AG09319 (cell line): ENCODE data around the gene GYPA.
"Not testable (repeated sequence)": the region's sequence is repeated elsewhere in the genome, so short reads cannot be mapped to it uniquely, and the experiment has no call there.

ENCODE experiments used
- DNase-seq: peaks from one replicate; pipeline ENCODE4 v3.0.0-alpha.2; 2010; ENCODE audit warnings: low read depth; ENCODE audit errors: extremely low read depth
- TF ChIP-seq, protein P1 (sequence below): IDR thresholded peaks from 2 replicates; pipeline ENCODE4 v1.5.1; 2011; ENCODE audit warnings: low read depth, mild to moderate bottlenecking, inconsistent platforms, low read length, moderate library complexity

Gene GYPA

DNA sequence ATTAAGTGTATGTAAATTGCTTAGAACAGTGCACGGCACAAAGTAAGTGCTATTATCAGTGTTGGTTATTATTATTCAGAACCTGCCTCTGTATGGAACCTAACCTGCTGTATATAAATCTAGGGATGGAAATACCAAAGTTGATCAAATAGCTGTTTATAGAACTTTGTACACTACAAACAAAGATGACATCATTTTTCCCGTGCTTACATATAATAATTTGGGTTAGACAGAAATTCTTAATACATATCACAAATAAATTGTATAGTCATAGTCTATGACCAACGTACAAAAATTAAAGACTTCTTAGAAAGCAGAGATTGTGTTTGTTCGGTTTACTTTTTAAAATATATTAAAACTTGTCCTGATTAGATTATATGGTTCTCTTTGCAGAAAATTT is 4.3 kb downstream of the GYPA start:
- DNase-seq, result not testable (repeated sequence)

DNA sequence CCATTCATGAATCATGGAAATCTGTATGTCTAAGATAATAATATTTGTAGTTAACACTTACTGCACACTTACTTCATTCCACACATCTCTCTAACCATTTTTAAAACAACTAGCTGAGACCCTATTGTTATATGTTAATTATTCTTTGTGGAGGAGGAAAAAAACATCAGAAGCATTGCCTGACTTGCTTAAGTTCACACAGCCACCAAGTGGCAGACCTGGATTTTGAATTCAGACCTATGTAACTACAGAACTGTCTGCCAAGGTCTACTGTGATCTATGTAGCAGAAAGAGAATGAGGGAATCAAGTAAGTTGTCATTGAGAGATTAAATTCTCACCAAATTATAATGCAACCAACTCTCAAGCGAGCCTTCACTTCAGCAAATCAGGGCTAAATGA is 10.4 kb downstream of the GYPA start:
- DNase-seq, result not testable (repeated sequence)

- DNase-seq, result not testable (repeated sequence)
Observed at GRCh38 chr4:144129336-144129875, 11.1 kb downstream of the GYPA start.

- not testable (repeated sequence) for DNase-seq
Observed at GRCh38 chr4:144128709-144129320, 11.7 kb downstream of the GYPA start.

DNA sequence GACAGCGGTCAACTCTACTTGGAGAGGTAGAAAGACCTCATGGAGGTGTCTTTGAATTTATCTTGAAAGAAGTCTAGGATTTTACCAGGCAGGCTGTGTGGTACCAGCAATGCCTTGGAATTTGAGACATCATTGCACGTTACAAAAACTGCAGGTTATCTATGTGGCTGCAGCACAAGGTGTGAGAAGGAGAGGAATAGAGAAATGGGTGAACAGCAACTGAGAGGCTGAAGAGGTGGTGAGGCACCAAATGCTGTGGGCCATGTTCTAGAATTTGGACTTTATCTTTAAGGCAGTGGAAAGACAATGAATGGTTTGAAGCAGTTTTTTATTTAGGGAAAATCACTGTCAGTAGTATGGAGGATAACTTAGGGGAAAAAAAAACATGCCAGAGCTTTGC is 15.4 kb downstream of the GYPA start:
- not testable (repeated sequence) for DNase-seq

GRCh38 chr4:144123982-144124635 is 16.4 kb downstream of the GYPA start:
- not testable (repeated sequence) for DNase-seq
- TF ChIP-seq, protein P1, sequence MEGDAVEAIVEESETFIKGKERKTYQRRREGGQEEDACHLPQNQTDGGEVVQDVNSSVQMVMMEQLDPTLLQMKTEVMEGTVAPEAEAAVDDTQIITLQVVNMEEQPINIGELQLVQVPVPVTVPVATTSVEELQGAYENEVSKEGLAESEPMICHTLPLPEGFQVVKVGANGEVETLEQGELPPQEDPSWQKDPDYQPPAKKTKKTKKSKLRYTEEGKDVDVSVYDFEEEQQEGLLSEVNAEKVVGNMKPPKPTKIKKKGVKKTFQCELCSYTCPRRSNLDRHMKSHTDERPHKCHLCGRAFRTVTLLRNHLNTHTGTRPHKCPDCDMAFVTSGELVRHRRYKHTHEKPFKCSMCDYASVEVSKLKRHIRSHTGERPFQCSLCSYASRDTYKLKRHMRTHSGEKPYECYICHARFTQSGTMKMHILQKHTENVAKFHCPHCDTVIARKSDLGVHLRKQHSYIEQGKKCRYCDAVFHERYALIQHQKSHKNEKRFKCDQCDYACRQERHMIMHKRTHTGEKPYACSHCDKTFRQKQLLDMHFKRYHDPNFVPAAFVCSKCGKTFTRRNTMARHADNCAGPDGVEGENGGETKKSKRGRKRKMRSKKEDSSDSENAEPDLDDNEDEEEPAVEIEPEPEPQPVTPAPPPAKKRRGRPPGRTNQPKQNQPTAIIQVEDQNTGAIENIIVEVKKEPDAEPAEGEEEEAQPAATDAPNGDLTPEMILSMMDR, result peak; percentile 9

- DNase-seq, result not testable (repeated sequence)
Observed at GRCh38 chr4:144123269-144123668, 17.2 kb downstream of the GYPA start.

DNA sequence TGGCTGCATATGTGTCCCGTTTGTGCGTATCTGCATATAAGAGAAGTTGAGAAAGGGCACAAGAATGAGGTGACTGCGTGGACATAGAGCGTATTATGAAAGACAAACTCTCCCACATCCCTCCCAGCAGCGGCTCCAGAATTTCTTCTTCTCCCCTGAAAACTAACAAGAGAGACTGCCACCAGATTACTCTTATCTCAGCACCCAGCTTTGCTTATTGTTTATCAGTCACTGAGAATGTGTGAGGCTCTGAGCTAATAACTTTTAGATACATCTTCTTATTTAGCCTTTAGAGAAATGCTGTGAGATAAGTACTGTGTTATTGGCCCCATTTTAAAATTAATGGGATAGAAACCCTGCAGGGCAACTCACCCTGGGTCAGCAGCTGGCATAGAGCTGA is 20.8 kb downstream of the GYPA start:
- DNase-seq, result not testable (repeated sequence)

DNA sequence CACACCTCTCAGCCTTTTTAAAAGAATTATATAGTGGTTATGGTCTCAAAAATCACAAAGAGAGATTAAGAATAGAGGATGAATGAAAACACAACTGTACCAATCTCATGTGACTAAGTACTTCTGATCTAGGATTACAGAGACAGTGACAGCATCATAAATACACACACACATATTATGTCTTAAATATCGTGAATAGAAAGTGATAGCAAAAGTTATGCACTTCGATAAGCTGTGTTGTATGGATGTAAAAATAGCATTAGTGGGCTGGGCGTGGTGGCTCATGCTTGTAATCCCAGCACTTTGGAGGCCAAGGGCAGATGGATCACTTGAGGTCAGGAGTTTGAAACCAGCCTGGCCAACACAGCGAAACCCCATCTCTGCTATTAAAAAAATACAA is 25.0 kb downstream of the GYPA start:
- TF ChIP-seq, protein P1, result no peak
- DNase-seq, result no peak

DNA sequence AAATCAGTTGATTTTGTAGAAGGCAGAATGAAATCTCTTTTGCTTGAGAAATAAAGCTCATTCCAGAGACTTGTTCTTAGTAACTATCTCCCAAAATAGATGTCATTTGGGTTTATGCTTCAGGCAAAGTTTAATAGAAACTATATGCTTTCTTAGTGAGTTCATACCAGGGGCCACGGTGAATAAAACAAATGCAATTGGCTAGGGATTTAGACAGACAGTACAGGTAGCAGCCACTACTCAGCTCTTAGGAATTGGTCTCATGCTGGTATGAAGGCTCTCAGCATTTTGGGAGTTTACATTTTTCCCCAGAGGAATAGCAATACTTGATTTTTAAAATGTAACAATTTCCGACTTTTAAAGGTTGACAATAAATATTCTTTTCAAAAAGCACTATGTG is 27.0 kb downstream of the GYPA start:
- TF ChIP-seq, protein P1, result no peak
- no peak for DNase-seq

GRCh38 chr4:144104509-144105130 is 35.9 kb downstream of the GYPA start:
- TF ChIP-seq, protein P1, result no peak
- no peak for DNase-seq

- not testable (repeated sequence) for DNase-seq
Observed at GRCh38 chr4:144097776-144098175, 42.7 kb downstream of the GYPA start.

- not testable (repeated sequence) for DNase-seq
Observed at GRCh38 chr4:144093995-144094394, 46.5 kb downstream of the GYPA start.

DNA sequence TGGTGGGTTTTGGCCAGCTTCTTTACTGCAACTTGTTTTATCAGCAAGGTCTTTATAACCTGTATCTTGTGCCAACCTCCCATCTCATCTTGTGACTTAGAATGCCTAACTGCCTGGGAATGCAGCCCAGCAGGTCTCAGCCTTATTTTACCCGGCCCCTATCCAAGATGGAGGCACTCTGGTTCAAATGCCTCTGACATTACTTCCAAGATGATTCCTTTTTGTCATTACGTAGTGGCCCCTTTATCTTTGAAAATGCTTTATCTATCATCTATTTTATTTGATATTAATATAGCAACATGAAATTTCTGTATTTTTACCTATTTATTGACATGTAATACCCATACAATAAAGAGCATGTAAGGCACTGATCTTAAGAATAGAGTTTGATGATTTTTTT is 49.3 kb downstream of the GYPA start:
- not testable (repeated sequence) for DNase-seq
